GM12891 (cell line): ENCODE measurements around the gene NDFIP1.

Experiments
- POLR2A ChIP-seq: IDR thresholded peaks from 2 replicates; pipeline ENCODE4 v1.6.1; 2011; ENCODE audit warnings: low read depth, low read length, control low read depth
- POLR2AphosphoS5 ChIP-seq: IDR thresholded peaks from 2 replicates; pipeline ENCODE4 v1.6.1; 2011; ENCODE audit warnings: low read depth, low read length, control low read depth
- POU2F2 ChIP-seq: IDR thresholded peaks from 2 replicates; pipeline ENCODE4 v1.6.1; 2011; ENCODE audit warnings: low read depth, mild to moderate bottlenecking, control low read depth, low read length, moderate library complexity
- SPI1 ChIP-seq: IDR thresholded peaks from 2 replicates; pipeline ENCODE4 v1.6.1; 2011; ENCODE audit warnings: low read depth, low read length, control low read depth
- TAF1 ChIP-seq: IDR thresholded peaks from 2 replicates; pipeline ENCODE4 v1.6.1; 2011; ENCODE audit warnings: low read depth, low read length, control low read depth

GRCh38 chr5:142114687-142115086, 6.1 kb downstream of the NDFIP1 start:
- TF ChIP-seq POLR2A (no peak), POLR2AphosphoS5 (no peak), SPI1 (no peak), TAF1 (no peak), POU2F2 (no peak)
